Hematopoietic multipotent progenitor cell treated with erythropoietin and hydrocortisone succinate and interleukin-3 and kit ligand, for 15 days (in vitro differentiated cells): ENCODE data around the gene KRT83.
"Not testable (repeated sequence)": the region's sequence is repeated elsewhere in the genome, so short reads cannot be mapped to it uniquely, and the experiment has no call there.

Experiments
- DNase-seq: peaks from one replicate; pipeline ENCODE4 v3.0.0-alpha.2; 2015; ENCODE audit warnings: low spot score

Gene KRT83

GRCh38 chr12:52308806-52309425, 12.3 kb downstream of the KRT83 start:
- DNase-seq: no peak

GRCh38 chr12:52307836-52308805, 13.1 kb downstream of the KRT83 start:
- DNase-seq: no peak

DNA sequence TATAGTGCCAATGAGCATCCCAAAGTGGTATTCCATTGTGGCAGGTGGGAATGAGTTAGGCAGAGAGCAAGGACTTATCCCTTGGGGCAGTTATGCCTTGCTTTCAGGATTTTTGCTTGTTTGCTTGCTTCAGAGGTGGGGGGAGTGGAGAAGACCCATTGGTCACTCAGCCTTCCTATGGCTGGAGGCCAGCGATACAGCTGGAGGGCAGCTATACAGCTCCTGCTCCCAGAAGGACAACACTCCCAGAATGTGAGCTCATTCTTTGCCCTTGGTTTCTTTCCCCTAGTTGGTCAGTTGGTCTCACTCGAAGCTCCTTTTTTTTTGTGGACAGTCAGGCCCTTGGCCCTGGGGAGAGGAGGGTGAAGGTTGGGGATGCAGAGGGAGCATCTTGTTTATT, 14.5 kb downstream of the KRT83 start:
- DNase-seq: no peak

DNA sequence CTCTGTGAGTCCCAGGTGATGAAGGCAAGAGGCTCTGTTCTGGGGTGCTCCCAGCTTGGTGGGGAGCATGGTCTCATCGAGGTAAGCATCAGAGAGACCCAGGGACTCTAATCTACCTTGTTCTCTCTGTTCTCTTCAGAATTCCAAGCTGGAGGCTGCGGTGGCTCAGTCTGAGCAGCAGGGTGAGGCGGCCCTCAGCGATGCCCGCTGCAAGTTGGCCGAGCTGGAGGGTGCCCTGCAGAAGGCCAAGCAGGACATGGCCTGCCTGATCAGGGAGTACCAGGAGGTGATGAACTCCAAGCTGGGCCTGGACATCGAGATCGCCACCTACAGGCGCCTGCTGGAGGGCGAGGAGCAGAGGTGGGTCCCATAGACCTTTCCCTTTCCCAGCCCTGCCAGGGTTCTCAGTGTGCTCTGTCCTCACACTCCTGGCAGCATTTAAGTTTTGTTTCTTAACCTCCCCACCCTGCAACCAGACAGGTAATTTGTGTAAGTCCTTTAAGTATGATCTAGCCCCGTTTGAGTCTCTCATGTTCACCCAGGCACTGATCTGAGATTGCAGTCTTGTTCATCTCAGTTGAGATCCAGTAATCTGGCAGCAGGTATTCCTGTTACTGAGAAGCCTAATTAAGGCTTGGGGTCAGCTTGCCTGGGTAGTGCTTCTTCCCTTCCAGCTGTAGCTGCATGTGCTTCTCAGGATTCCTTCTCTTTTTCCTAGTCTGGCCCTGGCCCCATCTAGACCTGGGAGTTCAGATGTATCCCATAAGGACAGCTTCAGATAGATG, 15.1 kb downstream of the KRT83 start:
- no peak for DNase-seq

DNA sequence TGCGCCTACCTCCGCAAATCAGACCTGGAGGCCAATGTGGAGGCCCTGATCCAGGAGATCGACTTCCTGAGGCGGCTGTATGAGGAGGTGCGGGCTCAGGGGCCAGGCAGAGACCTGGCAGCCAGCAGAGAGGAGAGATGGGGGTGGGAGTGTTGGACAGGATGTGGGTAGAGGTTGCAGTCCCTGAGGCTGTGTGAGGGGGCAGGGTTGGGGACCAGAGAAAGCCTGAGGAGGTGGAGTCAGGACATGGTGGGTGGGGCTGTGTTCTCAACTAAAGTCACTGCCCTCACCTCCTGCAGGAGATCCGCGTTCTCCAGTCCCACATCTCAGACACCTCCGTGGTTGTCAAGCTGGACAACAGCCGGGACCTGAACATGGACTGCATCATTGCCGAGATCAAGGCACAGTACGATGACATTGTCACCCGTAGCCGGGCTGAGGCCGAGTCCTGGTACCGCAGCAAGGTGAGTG, 16.2 kb downstream of the KRT83 start:
- not testable (repeated sequence) for DNase-seq

DNA sequence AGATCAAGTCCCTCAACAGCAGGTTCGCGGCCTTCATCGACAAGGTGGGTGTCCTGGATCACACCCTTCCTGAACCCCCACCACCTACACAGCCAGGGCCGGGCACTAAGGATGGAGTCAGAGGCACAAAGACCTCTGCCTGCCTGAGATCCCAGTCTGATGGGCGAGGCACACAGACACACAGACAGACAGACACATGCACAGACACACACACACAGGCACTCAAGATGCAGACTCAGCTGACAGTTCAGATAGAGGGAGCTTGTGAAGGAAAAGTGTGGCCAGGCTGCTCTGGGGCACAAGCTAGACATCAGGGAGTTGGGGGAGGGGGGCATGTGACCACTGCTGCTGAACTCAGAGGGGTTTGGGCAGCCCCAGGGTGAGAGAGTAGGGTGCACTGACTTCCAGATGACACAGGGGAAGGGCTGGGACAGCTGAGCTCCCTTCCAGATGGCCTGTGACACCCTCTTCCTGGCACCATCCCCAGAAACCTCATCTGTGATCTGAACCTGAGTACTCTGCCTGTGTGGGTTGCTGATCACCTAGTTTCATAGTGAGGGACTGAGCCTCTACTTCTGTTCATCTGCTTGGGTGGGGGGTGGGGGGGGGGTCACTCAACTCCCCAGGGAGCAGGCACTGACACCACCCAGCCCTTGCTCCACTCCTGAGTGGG, 18.8 kb downstream of the KRT83 start:
- not testable (repeated sequence) for DNase-seq

DNA sequence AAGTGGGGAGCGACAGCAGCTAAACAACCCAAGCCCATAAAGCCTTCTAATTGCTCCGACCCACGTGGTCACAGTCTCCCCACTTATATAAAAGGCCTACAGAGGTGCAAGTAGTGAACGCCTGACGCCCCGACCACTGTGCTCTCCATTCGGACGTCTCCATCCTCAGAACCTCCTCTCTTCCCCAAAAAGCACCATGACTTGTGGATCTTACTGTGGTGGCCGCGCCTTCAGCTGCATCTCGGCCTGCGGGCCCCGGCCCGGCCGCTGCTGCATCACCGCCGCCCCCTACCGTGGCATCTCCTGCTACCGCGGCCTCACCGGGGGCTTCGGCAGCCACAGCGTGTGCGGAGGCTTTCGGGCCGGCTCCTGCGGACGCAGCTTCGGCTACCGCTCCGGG, 19.5 kb downstream of the KRT83 start:
- not testable (repeated sequence) for DNase-seq

- DNase-seq: no peak
These were observed 20.2 kb downstream of the KRT83 start for GRCh38 chr12:52300796-52301691.

- DNase-seq: no peak
These were observed 22.5 kb downstream of the KRT83 start for GRCh38 chr12:52298677-52299190.

DNA sequence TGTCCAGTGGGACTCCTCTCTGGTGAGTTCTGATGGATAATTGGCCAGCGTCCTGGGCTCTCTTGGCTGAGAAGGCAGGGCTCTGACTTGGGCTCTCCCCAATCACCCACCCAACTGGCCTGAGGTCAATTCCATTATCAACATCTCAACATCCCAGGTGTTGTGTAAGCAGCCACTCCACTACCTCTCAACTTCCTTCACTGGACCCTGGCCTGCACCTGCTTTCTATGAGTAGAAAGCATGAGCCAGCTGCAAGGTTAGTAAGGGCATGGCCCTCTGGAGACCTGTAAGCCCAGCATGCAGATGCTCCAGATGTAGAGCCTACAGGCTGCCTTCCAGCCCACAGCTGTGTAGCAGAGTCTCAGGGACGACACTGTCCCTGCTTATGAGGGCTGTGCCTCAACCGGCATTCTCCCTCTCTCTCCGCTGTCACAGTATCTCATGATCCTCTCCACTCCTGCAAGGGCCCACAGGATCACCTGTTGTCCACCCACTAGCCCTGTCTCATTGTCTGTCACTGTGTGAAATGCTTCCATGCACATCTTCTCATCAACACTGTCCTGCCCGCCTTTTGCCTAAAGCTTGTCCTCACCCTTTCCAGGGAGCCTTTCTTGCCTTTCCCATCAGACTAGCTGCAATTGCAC, 24.5 kb downstream of the KRT83 start:
- DNase-seq: no peak

DNA sequence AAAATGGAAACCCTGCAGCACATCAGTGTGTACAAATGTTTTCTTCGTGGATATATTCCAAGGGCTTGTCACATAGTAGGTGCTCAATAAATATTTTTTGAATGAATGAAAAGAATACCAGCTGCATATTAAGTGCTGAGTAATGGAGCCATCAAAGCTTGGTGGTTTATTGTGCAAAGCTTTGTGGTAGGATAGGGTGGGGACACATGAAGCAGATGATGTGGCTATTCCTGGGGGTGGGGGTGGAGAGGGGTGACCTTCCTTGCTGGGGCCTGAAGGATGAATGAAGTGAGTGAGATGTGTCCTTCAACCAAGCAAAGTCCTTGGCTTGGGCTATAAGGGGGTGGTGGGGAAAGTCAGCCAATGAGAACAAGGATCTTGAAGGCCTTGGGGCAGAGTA, 25.5 kb downstream of the KRT83 start:
- no peak for DNase-seq

- no peak for DNase-seq
These were observed 26.4 kb downstream of the KRT83 start for GRCh38 chr12:52294803-52295202.

GRCh38 chr12:52293926-52294325, 27.3 kb downstream of the KRT83 start:
- DNase-seq: no peak

DNA sequence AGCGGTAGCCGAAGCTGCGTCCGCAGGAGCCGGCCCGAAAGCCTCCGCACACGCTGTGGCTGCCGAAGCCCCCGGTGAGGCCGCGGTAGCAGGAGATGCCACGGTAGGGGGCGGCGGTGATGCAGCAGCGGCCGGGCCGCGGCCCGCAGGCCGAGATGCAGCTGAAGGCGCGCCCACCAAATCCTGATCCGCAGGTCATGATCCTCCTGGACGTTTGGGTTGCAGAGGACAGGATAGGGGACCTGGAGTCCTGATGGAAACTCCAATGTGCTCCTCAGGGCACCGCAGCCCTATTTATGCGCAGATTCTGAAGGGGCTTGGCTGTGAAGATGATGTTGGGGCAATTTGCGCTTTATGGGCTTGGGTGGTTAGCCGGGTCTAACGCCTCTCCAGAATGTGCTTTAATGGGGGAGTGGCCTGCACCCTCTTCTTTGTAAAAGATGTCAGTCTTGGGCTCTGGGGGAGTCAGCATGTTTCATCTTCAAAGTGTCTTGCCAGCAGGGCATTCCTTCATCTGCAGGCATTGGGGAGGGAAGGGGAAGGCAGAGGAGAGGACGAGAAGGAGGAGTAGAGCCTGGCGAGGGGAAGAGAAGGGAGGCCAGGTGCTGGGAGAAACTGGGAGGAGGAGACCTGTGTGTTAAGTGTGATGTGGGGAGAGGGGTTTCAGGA, 29.8 kb downstream of the KRT83 start, which contains the start of gene KRT81:
Gene KRT81 (minus strand): TSS at position 268 of the 669 bp plus-strand sequence. CDS start 69 bp downstream, at position 199.
- no peak for DNase-seq

DNA sequence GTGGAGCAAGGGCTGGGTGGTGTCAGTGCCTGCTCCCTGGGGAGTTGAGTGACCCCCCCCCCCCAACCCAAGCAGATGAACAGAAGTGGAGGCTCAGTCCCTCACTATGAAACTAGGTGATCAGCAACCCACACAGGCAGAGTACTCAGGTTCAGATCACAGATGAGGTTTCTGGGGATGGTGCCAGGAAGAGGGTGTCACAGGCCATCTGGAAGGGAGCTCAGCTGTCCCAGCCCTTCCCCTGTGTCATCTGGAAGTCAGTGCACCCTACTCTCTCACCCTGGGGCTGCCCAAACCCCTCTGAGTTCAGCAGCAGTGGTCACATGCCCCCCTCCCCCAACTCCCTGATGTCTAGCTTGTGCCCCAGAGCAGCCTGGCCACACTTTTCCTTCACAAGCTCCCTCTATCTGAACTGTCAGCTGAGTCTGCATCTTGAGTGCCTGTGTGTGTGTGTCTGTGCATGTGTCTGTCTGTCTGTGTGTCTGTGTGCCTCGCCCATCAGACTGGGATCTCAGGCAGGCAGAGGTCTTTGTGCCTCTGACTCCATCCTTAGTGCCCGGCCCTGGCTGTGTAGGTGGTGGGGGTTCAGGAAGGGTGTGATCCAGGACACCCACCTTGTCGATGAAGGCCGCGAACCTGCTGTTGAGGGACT, 30.6 kb downstream of the KRT83 start:
- DNase-seq: not testable (repeated sequence)

DNA sequence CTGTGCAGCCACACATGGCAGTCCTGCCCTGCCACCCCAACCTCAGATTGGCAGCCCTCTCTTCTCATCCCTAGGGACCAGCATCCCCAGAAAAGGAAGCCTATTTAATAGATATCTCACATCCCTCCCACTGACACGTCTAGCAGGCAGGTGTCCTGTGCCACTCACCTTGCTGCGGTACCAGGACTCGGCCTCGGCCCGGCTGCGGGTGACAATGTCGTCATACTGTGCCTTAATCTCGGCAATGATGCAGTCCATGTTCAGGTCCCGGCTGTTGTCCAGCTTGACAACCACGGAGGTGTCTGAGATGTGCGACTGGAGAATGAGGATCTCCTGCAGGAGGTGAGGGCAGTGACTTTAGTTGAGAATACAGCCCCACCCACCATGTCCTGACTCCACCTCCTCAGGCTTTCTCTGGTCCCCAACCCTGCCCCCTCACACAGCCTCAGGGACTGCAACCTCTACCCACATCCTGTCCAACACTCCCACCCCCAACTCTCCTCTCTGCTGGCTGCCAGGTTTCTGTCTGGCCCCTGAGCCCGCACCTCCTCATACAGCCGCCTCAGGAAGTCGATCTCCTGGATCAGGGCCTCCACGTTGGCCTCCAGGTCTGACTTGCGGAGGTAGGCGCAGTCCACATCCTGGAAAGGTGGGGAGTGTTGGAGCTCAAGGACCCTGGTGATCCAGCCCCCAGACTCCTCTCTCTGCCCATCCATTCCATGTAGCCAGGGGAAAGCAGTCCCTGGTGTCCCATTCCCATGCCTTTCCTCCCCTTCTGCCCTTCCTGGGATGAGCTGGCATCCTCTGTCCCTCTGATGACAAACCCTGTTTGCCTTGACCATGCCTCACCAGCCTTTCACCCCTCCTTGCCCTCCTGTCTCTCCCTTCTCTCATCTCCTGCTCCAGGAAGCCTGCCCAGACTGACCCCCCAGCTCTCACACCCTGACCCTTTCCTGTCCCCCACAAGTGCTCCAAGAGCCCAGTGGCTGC, 33.1 kb downstream of the KRT83 start:
- DNase-seq: not testable (repeated sequence)
